Stimulated activated CD8-positive, alpha-beta memory T cell treated with anti-CD3 and anti-CD28 coated beads, Interleukin-15, amount 100 ng/mL, for 4 hours (primary cell): ENCODE measurements around the gene CST6.

Experiments
- DNase-seq, 2 donors: peaks; one replicate each; pipeline ENCODE4 v3.0.0-alpha.2; 2020; ENCODE audit warnings: low read depth in 2 of 2

Gene CST6

GRCh38 chr11:66011785-66012303 lies at the start of gene CST6:
CST6 (plus strand) TSS chr11:66012008; CDS start chr11:66012045, 37 bp downstream.
- no peak for DNase-seq

GRCh38 chr11:65962141-65962564 lies 49.7 kb upstream of the CST6 start:
- DNase-seq: no peak

GRCh38 chr11:65964906-65965305 lies 46.9 kb upstream of the CST6 start:
- no peak for DNase-seq

GRCh38 chr11:65965986-65966762 lies 45.6 kb upstream of the CST6 start:
- DNase-seq: no peak

GRCh38 chr11:65967329-65967934 lies 44.4 kb upstream of the CST6 start:
- DNase-seq: no peak

GRCh38 chr11:65968600-65969482 lies 43.0 kb upstream of the CST6 start:
- no peak for DNase-seq

GRCh38 chr11:65972116-65972515 lies 39.7 kb upstream of the CST6 start:
- DNase-seq: no peak

- no peak for DNase-seq
Measured at GRCh38 chr11:65973439-65974110, 38.2 kb upstream of the CST6 start.

- no peak for DNase-seq
Measured at GRCh38 chr11:65975771-65976170, 36.0 kb upstream of the CST6 start.

- DNase-seq: no peak
Measured at GRCh38 chr11:65976216-65977176, 35.3 kb upstream of the CST6 start.

- DNase-seq: no peak
Measured at GRCh38 chr11:65977621-65978390, 34.0 kb upstream of the CST6 start.

GRCh38 chr11:65978391-65979238 lies 33.2 kb upstream of the CST6 start:
- DNase-seq: no peak

GRCh38 chr11:65979261-65979759 lies 32.5 kb upstream of the CST6 start:
- no peak for DNase-seq

- DNase-seq: no peak
Measured at GRCh38 chr11:65981101-65981740, 30.6 kb upstream of the CST6 start.

- DNase-seq: no peak
Measured at GRCh38 chr11:65981972-65982823, 29.6 kb upstream of the CST6 start.

GRCh38 chr11:65982824-65983588 lies 28.8 kb upstream of the CST6 start:
- DNase-seq: no peak
